HCT116 (cell line): ENCODE data around the gene TERT.

Experiments used
- CTCF ChIP-seq, 3 experiments: fragments of 200-600 bp in 1 of 3; sonication (generic) in 1 of 3; IDR thresholded peaks in 2 of 3; conservative IDR thresholded peaks in 1 of 3; 2 replicates each; pipeline ENCODE4 v1.5.1; 2012 to 2017; ENCODE audit warnings: low read depth in 2 of 3, low read length in 2 of 3, antibody characterized with exemption in 1 of 3, borderline replicate concordance in 1 of 3, control low read depth in 1 of 3, mild to moderate bottlenecking in 1 of 3, mixed read lengths in 1 of 3, mixed run types in 1 of 3, moderate library complexity in 1 of 3; ENCODE audit not compliant: insufficient read depth in 1 of 3
- JUND ChIP-seq: IDR thresholded peaks from 2 replicates; pipeline ENCODE4 v1.6.1; 2012
- POLR2A ChIP-seq: IDR thresholded peaks from 2 replicates; pipeline ENCODE4 v1.7.0; 2011; ENCODE audit warnings: borderline replicate concordance; ENCODE audit not compliant: insufficient read depth, insufficient read length; ENCODE audit errors: extremely low read depth

DNA sequence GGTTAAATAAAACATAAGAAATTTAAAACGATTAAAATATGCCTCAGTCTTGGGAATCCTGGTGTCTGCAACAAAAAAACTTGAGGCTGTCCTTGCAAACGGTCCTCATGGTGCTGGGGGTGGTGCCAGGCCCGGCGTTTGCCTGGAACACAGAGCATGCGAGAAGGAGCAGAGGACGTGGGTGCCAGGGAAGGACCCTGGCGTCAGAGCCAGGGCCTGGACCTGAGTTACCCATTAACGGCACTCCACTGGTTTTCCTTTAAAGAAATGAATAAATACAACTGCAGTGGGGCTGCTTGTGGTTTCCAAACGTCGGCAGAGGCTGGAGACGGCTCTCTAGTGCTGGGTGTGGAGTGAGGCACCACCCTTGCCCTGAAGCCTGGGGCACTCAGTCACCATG, 69.8 kb downstream of the TERT start, which contains the start of gene SLC6A18:
- TF ChIP-seq JUND (no peak), CTCF (IDR thresholded peaks at IDR 0.05 in 2 of 3, conservative IDR thresholded peaks at IDR 0.05 in 1 of 3; ENCODE audit: borderline replicate concordance in 1 of 3, insufficient read depth in 1 of 3, low read depth in 2 of 3, low read length in 2 of 3) (no peak), POLR2A (no peak)
